GM12801 (cell line): ENCODE data around the gene AUH.

Source experiments
- TF ChIP-seq, protein P1 (sequence below): IDR thresholded peaks from one replicate; pipeline ENCODE4 v1.5.1; 2011; ENCODE audit warnings: control low read depth; ENCODE audit not compliant: insufficient read length; ENCODE audit errors: extremely low read depth

The AUH gene, protein sequence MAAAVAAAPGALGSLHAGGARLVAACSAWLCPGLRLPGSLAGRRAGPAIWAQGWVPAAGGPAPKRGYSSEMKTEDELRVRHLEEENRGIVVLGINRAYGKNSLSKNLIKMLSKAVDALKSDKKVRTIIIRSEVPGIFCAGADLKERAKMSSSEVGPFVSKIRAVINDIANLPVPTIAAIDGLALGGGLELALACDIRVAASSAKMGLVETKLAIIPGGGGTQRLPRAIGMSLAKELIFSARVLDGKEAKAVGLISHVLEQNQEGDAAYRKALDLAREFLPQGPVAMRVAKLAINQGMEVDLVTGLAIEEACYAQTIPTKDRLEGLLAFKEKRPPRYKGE

DNA sequence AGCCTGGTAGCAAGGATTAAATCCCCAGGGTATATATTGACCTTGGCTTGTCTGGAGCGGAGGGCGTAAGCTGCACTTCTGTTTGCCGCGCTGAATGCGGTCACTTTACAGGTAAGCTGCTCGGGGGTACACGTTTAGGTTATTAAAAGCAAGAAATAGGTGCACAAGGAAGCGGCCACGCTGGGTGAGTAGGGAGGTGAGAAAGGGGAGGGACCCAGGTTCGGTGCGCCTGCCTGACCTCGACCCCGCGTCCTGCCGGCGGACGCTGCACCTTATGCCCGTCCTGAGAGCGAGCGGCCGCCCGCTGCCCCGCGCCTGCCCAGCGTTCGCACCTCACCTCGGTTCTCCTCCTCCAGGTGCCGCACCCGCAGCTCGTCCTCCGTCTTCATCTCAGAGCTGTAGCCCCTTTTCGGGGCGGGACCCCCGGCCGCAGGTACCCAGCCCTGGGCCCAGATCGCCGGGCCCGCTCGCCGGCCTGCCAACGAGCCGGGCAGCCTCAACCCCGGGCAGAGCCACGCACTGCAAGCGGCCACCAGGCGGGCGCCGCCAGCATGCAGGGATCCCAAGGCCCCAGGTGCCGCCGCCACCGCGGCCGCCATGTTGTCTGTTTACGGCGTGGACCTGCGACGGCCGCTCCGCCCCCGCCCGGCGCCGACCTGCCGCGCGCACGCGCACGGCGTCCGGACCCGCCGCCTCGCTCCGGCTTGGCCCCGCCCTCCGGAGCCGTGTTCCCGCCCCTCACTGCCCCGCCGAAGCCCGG, at the start of gene AUH:
Gene AUH, minus strand, starts transcription at position 628 of the 760 bp plus-strand sequence. Its CDS starts 29 bp downstream, at position 599.
- TF ChIP-seq, protein P1, sequence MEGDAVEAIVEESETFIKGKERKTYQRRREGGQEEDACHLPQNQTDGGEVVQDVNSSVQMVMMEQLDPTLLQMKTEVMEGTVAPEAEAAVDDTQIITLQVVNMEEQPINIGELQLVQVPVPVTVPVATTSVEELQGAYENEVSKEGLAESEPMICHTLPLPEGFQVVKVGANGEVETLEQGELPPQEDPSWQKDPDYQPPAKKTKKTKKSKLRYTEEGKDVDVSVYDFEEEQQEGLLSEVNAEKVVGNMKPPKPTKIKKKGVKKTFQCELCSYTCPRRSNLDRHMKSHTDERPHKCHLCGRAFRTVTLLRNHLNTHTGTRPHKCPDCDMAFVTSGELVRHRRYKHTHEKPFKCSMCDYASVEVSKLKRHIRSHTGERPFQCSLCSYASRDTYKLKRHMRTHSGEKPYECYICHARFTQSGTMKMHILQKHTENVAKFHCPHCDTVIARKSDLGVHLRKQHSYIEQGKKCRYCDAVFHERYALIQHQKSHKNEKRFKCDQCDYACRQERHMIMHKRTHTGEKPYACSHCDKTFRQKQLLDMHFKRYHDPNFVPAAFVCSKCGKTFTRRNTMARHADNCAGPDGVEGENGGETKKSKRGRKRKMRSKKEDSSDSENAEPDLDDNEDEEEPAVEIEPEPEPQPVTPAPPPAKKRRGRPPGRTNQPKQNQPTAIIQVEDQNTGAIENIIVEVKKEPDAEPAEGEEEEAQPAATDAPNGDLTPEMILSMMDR, result no peak

DNA sequence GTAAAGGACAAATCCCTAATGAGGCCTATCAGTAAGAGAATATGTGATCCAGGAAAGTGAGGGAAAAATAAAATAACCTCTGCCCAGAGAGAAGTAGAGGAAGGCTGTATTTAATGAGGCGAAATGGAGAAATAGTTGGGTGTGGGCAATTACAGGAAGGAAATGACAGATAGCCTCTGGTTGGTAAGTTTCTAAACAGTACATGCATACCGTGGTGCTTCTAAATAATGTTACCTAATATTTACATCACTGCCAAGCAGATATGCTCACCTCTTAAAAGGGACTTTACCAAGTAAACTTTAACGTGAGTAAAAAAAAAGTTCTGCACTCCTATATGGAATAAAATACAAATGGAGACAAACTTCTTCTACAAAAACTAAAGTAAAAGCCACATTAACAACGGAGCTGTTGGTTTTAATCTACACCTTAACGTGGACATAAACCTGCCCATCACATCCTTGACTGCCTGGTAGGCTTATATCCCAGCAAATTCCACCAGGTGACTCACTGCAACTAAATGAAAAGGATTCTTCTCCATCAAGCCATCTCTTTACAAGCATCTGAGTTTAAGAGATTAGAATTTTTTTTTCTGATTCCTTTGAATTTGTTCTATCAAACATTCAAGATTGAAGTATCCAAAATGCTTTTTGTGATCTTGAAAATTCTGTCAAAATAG, 49.5 kb upstream of the AUH start:
- TF ChIP-seq, protein P1, result no peak

DNA sequence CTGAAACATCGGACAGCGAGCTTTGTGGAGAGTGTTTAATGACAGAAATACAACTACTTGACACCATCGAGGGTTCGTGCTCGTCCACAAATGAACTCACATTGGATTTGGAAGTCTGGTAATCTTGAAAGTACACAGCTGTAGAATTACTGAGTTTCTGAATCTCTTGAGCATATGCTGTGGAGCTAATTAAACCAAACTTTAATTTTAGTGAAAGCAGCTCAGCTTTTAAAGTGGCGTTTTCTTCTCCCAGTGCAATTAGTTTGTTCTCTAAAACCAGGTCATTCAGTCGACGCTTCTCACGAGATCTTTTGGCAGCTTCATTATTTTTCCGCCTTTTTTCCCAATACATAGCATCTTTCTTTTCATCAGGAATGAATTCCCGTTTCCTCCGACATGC, 48.4 kb upstream of the AUH start:
- TF ChIP-seq, protein P1, result no peak

DNA sequence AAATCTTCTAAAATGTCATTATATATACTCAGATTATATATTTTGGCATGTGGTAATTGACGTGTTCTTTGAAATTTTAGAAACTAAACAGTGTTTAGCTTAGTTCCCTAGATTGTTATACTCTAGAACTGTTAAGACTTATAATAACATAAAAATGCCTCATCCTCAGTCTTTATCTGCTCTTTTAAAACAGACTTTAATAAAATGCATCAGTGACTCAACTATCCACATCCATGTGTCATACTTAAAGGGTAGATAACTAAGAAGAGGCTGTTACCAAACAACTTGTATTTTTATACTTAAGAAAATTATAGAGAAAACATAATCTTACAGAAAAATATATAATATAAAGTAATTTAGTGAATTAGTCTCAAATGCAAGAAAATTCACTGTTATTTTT, 46.8 kb upstream of the AUH start:
- TF ChIP-seq, protein P1, result no peak

DNA sequence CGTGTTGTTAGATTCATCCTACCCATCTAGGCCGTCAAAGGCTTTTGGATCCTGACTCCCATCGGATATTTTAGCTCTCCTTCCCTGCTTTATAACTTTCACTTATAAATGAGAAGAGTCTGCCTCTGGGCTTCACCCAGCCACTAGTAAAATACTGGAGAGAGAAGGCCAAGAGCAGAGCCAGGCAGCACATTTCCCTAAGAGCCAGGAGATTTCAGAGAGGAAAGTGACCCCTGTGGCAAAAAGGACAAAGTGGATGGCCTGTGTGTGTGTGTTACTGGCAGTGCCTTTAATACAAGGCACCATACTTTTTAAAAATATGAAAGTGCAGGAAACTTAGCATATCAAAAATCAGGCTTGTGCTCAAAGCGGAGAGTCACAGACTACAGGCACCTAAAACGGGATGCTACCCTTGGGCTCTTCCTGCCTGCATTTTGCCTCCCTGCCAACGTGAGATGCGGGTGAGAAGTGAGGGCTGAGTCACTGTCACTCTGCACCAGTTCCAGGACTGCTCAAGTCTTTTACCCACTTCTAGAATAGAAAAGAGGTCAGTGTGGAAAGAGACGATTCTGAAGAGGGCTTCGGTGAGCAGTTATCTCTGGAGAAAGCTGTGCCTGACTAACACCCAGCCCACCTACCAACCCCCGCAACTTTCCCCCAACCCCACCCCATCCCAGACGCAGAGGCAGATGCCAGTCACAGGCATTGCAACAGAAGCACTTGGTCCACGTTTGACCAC, 46.0 kb upstream of the AUH start:
- TF ChIP-seq, protein P1, result no peak

DNA sequence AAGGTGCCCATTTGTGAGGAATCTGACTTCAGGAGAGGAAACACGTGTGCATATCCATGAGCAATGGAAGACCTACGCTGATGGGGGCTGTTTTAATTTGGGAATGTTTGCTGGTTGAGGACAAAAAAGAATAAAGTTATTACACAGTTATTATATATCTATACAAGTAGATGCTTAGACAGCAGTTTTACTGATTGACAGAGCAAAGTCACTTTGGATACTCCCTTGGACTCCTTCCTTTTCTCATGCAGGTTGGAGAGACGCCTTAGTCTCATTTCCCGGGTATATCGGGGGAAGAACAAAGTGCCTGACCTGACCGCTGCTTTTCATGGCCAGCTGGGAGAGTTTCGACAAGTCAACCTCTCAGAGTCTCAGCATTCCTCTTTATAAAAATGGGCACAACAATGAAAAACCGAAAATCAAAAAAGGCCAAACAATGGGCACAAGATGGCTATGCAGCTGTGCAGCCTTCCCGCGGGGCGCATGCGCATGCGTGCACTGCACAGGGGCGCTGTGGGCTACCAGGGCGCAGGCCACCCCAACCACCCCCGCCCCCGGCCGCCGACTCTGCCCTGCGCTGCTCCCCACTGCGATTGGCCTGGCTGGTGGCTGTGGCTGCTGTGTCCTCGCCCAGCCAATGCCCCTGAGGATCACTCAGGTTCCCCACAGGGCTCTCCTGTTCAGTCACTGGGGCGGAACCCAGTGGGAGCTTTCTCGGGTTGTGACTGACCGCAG, 43.8 kb upstream of the AUH start:
- TF ChIP-seq, protein P1, result no peak
